Measurements from ENCODE around the gene OR2T29.
"Not testable (repeated sequence)": the region's sequence is repeated elsewhere in the genome, so short reads cannot be mapped to it uniquely, and the experiment has no call there.

DNA sequence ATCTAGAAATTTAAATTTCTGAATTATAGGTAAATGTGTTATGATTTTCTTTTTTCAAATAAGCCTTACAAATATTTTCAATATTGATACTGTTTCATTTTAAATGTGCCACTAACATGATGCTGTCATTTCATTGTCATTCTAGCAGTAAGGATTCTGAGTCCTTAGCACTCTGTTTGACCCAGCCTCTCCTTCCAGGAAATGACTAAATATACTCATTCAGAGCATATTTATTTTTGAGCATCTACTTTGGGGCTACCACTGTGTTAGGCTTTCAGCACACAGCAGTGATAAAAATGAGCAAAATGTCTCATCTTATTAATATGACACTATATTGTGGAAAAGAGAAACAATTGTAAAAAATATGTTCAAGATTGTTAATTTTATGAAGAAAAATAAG is 52.4 kb downstream of the OR2T29 start:
- TF ChIP-seq POLR2A (IDR thresholded peaks at IDR 0.05): not testable (repeated sequence)
- TF ChIP-seq, protein P1, sequence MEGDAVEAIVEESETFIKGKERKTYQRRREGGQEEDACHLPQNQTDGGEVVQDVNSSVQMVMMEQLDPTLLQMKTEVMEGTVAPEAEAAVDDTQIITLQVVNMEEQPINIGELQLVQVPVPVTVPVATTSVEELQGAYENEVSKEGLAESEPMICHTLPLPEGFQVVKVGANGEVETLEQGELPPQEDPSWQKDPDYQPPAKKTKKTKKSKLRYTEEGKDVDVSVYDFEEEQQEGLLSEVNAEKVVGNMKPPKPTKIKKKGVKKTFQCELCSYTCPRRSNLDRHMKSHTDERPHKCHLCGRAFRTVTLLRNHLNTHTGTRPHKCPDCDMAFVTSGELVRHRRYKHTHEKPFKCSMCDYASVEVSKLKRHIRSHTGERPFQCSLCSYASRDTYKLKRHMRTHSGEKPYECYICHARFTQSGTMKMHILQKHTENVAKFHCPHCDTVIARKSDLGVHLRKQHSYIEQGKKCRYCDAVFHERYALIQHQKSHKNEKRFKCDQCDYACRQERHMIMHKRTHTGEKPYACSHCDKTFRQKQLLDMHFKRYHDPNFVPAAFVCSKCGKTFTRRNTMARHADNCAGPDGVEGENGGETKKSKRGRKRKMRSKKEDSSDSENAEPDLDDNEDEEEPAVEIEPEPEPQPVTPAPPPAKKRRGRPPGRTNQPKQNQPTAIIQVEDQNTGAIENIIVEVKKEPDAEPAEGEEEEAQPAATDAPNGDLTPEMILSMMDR (IDR thresholded peaks at IDR 0.05): not testable (repeated sequence)

Data from right lobe of liver (tissue), 4 donors.